ENCODE data around the gene SMARCA4. TPM values are rescaled to one million over a fixed set of nuclear protein-coding genes. Genes with fewer than 3 reads are reported as not detected.
"Not testable (repeated sequence)": the region's sequence is repeated elsewhere in the genome, so short reads cannot be mapped to it uniquely, and the experiment has no call there.

SMARCA4 gene
- total RNA-seq, 2 experiments from 2014 or later: 119 to 120 TPM

GRCh38 chr19:11079999-11080398, 119.2 kb downstream of the SMARCA4 start:
- ChIA-PET POLR2A (interaction anchor here (0.8 kb wide), 1 partner anchor 9 kb away, joined by 5 read pairs; no protein-coding TSS in a partner anchor), CTCF (no interaction called here)

GRCh38 chr19:11087870-11088505, 127.2 kb downstream of the SMARCA4 start:
- POLR2A ChIA-PET: interaction anchor here (1.2 kb wide), 1 partner anchor 8 kb away, joined by 5 read pairs; no protein-coding TSS in a partner anchor
- CTCF ChIA-PET: interaction anchor here (1.8 to 4.1 kb wide), 2 partner anchors 38 to 52 kb away, joined by 8 to 17 read pairs; no protein-coding TSS in a partner anchor

GRCh38 chr19:11088506-11089253, 127.8 kb downstream of the SMARCA4 start:
- POLR2A ChIA-PET: interaction anchor here (0.6 to 1.7 kb wide), 5 partner anchors 9 to 216 kb away, joined by 3 to 5 read pairs (median 4); partner anchors contain the start of gene SMARCA4

GRCh38 chr19:11089254-11090013, 128.6 kb downstream of the SMARCA4 start, which contains the start of gene LDLR:
LDLR (plus strand) TSS chr19:11089463; CDS start chr19:11089549, 86 bp downstream.
- CTCF ChIA-PET: interaction anchor here (0.6 to 4.1 kb wide), 3 partner anchors 37 to 54 kb away, joined by 3 to 17 read pairs (median 8); no protein-coding TSS in a partner anchor
- POLR2A ChIA-PET: interaction anchor here (0.6 to 1.7 kb wide), 7 partner anchors 9 to 217 kb away, joined by 3 to 22 read pairs (median 4); partner anchors contain the start of gene SMARCA4

More at GRCh38 chr19:11088506-11089253, 127.8 kb downstream of the SMARCA4 start:
- CTCF ChIA-PET: interaction anchor here (1.8 to 4.1 kb wide), 2 partner anchors 37 to 53 kb away, joined by 8 to 17 read pairs; no protein-coding TSS in a partner anchor

GRCh38 chr19:11090014-11090263, 129.1 kb downstream of the SMARCA4 start:
- POLR2A ChIA-PET: interaction anchor here (0.6 to 1.7 kb wide), 4 partner anchors 21 to 218 kb away, joined by 3 to 22 read pairs (median 4); no protein-coding TSS in a partner anchor

GRCh38 chr19:11090264-11090996, 129.6 kb downstream of the SMARCA4 start:
- CTCF ChIA-PET: interaction anchor here (0.6 to 4.1 kb wide), 2 partner anchors 50 to 55 kb away, joined by 3 to 17 read pairs; no protein-coding TSS in a partner anchor

More at GRCh38 chr19:11090014-11090263, 129.1 kb downstream of the SMARCA4 start:
- CTCF ChIA-PET: interaction anchor here (0.6 to 4.1 kb wide), 2 partner anchors 50 to 54 kb away, joined by 3 to 17 read pairs; no protein-coding TSS in a partner anchor

GRCh38 chr19:11090997-11091702, 130.3 kb downstream of the SMARCA4 start:
- CTCF ChIA-PET: interaction anchor here (4.1 kb wide), 1 partner anchor 56 kb away, joined by 17 read pairs; no protein-coding TSS in a partner anchor
- POLR2A ChIA-PET: no interaction called here

More at GRCh38 chr19:11090264-11090996, 129.6 kb downstream of the SMARCA4 start:
- POLR2A ChIA-PET: interaction anchor here (0.6 to 1.7 kb wide), 4 partner anchors 21 to 218 kb away, joined by 3 to 22 read pairs (median 4); no protein-coding TSS in a partner anchor

- CTCF ChIA-PET: no interaction called here
- POLR2A ChIA-PET: no interaction called here
Measured at GRCh38 chr19:11091703-11092153, 130.9 kb downstream of the SMARCA4 start.

- ChIA-PET POLR2A (no interaction called here), CTCF (interaction anchor here (0.7 kb wide), 1 partner anchor 219 kb away, joined by 4 read pairs; no protein-coding TSS in a partner anchor)
Measured at GRCh38 chr19:11092181-11092538, 131.3 kb downstream of the SMARCA4 start.

- POLR2A ChIA-PET: no interaction called here
Measured at GRCh38 chr19:11093689-11094238, 132.9 kb downstream of the SMARCA4 start.

GRCh38 chr19:11094520-11094894, 133.7 kb downstream of the SMARCA4 start:
- POLR2A ChIA-PET: interaction anchor here (0.6 kb wide), 1 partner anchor 38 kb away, joined by 4 read pairs; no protein-coding TSS in a partner anchor
- CTCF ChIA-PET: interaction anchor here (0.5 to 2.0 kb wide), 4 partner anchors 31 to 503 kb away, joined by 3 to 4 read pairs (median 4); no protein-coding TSS in a partner anchor

More at GRCh38 chr19:11093689-11094238, 132.9 kb downstream of the SMARCA4 start:
- CTCF ChIA-PET: interaction anchor here (0.5 to 2.0 kb wide), 5 partner anchors 32 to 157 kb away, joined by 3 to 5 read pairs (median 4); no protein-coding TSS in a partner anchor

- POLR2A ChIA-PET: interaction anchor here (0.6 kb wide), 1 partner anchor 25 kb away, joined by 6 read pairs; no protein-coding TSS in a partner anchor
- CTCF ChIA-PET: interaction anchor here (1.2 kb wide), 1 partner anchor 34 kb away, joined by 3 read pairs; no protein-coding TSS in a partner anchor
Measured at GRCh38 chr19:11096210-11096841, 135.5 kb downstream of the SMARCA4 start.

- POLR2A ChIA-PET: not testable (repeated sequence)
- CTCF ChIA-PET: interaction anchor here (0.7 to 1.2 kb wide), 2 partner anchors 33 to 197 kb away, joined by 3 read pairs; no protein-coding TSS in a partner anchor
Measured at GRCh38 chr19:11097367-11097766, 136.5 kb downstream of the SMARCA4 start.

GRCh38 chr19:11098327-11098726, 137.5 kb downstream of the SMARCA4 start:
- ChIA-PET POLR2A (no interaction called here), CTCF (interaction anchor here (1.2 kb wide), 1 partner anchor 28 kb away, joined by 3 read pairs; no protein-coding TSS in a partner anchor)

GRCh38 chr19:11098861-11099260, 138.0 kb downstream of the SMARCA4 start:
- CTCF ChIA-PET: interaction anchor here (1.2 kb wide), 1 partner anchor 28 kb away, joined by 3 read pairs; no protein-coding TSS in a partner anchor
- POLR2A ChIA-PET: no interaction called here

GRCh38 chr19:11100049-11100448, 139.2 kb downstream of the SMARCA4 start:
- CTCF ChIA-PET: interaction anchor here (1.0 kb wide), 1 partner anchor 26 kb away, joined by 6 read pairs; no protein-coding TSS in a partner anchor
- POLR2A ChIA-PET: interaction anchor here (0.6 kb wide), 1 partner anchor 457 kb away, joined by 3 read pairs; no protein-coding TSS in a partner anchor
